Measurements from ENCODE around the gene EXOC7.

DNA sequence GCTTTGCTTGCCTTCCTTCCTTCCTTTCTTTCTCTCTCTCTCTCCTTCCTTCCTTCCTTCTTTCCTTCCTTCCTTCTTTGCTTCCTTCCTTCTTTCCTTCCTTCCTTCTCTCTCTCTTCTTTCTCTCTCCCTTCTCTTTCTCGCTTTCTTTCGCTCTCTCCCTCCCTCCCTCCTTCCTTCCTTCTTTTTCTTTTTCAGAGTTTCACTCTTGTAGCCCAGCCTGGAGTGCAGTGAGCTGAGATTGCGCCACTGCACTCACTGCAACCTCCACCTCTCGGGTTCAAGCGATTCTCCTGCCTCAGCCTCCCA is 19.6 kb upstream of the EXOC7 start:
- no peak for TF ChIP-seq POLR2A (IDR thresholded peaks at IDR 0.05)
- TF ChIP-seq, protein P1, sequence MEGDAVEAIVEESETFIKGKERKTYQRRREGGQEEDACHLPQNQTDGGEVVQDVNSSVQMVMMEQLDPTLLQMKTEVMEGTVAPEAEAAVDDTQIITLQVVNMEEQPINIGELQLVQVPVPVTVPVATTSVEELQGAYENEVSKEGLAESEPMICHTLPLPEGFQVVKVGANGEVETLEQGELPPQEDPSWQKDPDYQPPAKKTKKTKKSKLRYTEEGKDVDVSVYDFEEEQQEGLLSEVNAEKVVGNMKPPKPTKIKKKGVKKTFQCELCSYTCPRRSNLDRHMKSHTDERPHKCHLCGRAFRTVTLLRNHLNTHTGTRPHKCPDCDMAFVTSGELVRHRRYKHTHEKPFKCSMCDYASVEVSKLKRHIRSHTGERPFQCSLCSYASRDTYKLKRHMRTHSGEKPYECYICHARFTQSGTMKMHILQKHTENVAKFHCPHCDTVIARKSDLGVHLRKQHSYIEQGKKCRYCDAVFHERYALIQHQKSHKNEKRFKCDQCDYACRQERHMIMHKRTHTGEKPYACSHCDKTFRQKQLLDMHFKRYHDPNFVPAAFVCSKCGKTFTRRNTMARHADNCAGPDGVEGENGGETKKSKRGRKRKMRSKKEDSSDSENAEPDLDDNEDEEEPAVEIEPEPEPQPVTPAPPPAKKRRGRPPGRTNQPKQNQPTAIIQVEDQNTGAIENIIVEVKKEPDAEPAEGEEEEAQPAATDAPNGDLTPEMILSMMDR (IDR thresholded peaks at IDR 0.05), result no peak
- no peak for TF ChIP-seq POLR2AphosphoS5 (IDR thresholded peaks at IDR 0.05)
